ENCODE results near the gene ATP1B1.

DNA sequence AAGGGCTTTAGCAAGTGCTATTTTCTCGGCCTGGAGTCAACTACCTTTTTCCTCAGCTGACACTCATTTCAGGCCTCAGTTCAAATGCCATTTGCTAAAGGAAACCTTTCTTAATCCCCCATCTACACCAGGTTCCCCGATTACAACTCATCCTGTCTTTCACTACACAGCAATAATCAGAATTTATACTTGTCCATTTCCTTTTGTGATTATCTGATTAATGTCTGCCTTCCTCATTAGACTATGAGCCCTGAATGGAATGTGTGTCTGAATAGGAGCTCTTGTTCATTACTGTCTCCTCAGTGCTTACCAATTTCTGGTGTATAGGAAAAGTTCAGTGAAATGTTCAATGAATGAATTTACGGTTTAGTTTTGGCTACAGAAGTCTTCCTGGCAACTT is 36.9 kb downstream of the ATP1B1 start:
- TF ChIP-seq, protein P1, sequence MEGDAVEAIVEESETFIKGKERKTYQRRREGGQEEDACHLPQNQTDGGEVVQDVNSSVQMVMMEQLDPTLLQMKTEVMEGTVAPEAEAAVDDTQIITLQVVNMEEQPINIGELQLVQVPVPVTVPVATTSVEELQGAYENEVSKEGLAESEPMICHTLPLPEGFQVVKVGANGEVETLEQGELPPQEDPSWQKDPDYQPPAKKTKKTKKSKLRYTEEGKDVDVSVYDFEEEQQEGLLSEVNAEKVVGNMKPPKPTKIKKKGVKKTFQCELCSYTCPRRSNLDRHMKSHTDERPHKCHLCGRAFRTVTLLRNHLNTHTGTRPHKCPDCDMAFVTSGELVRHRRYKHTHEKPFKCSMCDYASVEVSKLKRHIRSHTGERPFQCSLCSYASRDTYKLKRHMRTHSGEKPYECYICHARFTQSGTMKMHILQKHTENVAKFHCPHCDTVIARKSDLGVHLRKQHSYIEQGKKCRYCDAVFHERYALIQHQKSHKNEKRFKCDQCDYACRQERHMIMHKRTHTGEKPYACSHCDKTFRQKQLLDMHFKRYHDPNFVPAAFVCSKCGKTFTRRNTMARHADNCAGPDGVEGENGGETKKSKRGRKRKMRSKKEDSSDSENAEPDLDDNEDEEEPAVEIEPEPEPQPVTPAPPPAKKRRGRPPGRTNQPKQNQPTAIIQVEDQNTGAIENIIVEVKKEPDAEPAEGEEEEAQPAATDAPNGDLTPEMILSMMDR (IDR thresholded peaks at IDR 0.05; ENCODE audit: insufficient read depth, low read length, poor library complexity, severe bottlenecking), result no peak
- no peak for TF ChIP-seq EZH2phosphoT487 (conservative IDR thresholded peaks at IDR 0.05; ENCODE audit: low read length)

Data from SU-DHL-6 (cell line).